UCSD-AML1 (cell line): ENCODE results near the gene ZMYND19.
"Not testable (repeated sequence)": the region's sequence is repeated elsewhere in the genome, so short reads cannot be mapped to it uniquely, and the experiment has no call there.

Experiments
- DNase-seq: peaks from one replicate; lab custom pipeline; 2025; ENCODE audit not compliant: unreplicated experiment; lab: John Stamatoyannopoulos, UW

Gene ZMYND19

DNA sequence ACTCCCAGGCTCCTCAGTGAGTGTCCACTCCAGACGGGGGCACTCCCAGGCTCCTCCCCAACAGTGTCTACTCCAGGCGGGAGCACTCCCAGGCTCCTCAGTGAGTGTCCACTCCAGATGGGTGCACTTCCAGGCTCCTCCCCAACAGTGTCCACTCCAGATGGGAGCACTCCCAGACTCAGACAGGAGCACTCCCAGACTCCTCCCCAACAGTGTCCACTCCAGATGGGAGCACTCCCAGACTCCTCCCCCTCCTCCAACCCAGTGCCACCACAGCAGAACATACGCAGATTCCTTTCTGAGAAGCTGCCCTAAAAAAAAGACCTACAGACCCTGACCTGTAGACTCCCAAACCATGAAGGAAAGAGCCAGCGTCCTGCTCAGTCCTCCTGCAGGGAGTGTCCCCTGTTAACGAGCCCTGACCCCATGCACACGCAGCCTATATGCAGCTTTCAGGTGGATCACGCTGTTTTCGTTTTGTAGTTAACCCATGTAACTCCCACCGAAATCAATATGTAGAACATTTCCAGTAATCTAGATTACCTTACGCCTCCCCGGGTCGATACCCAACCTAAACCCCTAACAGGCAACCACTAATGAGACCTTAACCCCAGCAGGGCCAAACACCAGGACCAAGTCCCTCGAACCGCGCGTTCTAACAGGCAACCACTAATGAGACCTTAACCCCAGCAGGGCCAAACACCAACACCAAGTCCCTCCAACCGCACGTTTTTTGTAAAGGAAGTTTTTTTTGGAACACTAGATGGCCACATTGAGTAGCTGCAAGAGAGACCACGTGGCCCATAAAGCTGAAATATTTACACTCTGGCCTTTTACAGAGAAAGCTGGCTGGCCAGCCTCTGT lies 55.8 kb downstream of the ZMYND19 start:
- DNase-seq: peak; percentile 39

DNA sequence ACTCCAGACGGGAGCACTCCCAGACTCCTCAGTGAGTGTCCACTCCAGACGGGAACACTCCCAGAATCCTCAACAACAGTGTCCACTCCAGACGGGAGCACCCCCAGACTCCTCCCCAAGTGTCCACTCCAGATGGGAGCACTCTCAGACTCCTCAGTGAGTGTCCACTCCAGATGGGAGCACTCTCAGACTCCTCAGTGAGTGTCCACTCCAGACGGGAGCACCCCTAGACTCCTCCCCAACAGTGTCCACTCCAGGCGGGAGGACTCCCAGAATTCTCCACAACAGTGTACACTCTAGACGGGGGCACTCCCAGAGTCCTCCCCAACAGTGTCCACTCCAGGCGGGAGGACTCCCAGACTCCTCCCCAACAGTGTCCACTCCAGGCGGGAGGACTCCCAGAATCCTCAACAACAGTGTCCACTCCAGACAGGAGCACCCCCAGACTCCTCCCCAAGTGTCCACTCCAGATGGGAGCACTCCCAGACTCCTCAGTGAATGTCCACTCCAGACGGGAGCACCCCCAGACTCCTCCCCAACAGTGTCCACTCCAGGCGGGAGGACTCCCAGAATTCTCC lies 57.3 kb downstream of the ZMYND19 start:
- DNase-seq: not testable (repeated sequence)
